NCI-H1092 (cell line): ENCODE results near the gene BANP.
"Not testable (repeated sequence)": the region's sequence is repeated elsewhere in the genome, so short reads cannot be mapped to it uniquely, and the experiment has no call there.

Source experiments
- DNase-seq: peaks from one replicate; lab custom pipeline; 2025; lab: John Stamatoyannopoulos, UW

The BANP gene

GRCh38 chr16:87968541-87968940, 17.3 kb downstream of the BANP start:
- no peak for DNase-seq

DNA sequence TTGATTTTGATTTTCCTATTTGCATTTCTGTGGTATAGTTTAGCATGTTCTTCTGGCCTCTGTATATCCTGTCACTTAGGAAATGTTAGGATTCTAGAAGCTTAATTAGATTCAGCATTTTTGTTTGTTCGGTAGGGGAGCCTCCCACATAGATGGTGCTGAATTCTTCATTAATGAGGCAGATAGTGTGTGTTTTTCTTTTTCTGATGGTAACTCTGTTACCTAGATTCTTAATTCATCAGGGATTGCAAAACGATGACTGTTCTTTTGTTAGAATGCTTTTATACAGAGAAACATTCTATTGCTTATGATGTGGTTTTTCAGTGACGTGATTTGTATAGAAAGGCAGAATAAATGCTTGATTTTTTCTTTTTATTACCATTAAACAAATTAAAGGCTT, 19.0 kb downstream of the BANP start:
- no peak for DNase-seq

DNA sequence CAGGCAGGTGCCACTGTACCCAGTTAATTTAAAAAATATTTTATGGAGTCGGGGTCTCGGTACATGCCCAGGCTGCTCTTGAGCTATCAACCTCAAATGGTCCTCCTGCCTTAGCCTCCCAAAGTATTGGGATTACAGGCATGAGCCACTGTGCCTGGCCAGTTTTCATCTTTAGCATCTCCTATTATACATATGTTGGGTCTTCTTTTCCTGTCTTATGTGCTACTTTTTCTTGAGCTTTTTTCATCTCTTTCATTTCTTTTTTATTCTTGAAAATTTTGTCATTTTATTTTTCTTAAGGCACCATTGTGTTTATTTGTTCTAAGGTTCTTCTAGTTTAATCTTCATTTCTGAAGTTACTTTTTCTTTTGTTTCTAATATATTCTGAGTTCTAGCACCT, 20.7 kb downstream of the BANP start:
- no peak for DNase-seq

GRCh38 chr16:87973717-87974116, 22.5 kb downstream of the BANP start:
- DNase-seq, result no peak

- DNase-seq, result no peak
Measured at GRCh38 chr16:87974178-87974577, 22.9 kb downstream of the BANP start.

GRCh38 chr16:87976665-87977064, 25.4 kb downstream of the BANP start:
- no peak for DNase-seq

GRCh38 chr16:87978127-87978526, 26.9 kb downstream of the BANP start:
- DNase-seq, result no peak

DNA sequence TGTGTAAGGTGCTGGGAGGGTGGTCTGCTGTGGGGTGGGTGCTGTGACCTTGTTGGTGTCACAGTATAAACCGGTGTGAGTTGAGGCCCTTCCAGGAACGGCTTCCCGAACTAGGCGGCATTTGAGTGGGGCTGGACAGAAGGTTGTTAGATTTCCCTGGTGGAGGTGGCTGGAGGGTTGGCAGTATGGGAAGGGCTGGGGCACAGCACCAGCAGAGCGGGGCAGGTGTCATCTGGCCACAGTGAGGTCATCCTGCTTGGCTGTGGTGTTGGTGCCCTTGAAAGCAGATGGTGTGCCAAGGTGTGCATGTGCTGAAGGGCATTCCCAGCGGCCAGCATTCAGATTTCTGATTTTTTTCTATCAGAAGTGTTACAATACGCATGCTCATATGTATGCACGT, 28.1 kb downstream of the BANP start:
- no peak for DNase-seq

- not testable (repeated sequence) for DNase-seq
Measured at GRCh38 chr16:87979911-87980630, 28.8 kb downstream of the BANP start.

DNA sequence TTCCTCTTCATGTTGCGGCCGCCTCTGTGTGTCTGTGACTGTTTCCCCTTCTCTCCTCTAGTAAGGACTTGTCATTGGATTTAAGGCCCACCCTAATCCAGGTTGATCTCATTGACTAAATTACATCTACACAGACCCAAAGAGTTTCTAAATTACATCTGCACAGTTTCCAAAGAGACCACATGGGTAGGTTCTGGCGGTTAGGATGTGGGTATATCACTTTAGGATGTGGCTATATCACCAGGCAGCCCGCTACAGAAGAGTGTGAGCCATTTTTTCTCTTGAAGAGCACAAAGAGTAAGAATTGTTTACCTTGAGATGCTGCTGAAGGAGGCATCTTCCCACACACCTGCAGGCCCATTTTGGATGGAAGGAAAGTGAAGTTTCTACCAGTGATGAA, 30.1 kb downstream of the BANP start:
- DNase-seq, result not testable (repeated sequence)

DNA sequence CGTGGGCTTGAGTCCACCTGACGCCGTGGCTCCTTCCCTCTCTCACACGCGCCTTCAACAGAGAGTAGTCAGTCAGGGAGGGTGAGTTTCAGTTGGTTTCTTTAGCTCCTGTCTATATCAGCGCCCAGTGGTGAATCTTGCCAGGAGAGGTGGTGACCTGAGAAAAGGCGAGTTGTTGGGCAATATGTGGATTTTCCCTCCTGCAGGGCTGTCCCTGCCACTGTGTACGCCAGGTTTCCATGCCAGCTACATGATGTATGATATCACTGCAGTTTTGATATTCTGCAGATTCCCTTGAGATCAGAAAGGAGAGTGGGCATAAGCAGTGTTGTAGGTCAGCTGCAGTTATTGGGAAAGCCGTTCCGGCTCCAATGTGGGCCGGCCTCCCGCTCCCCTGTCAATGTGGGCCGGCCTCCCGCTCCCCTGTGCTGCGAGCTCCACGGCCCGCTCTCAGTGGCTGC, 31.4 kb downstream of the BANP start:
- DNase-seq, result no peak

GRCh38 chr16:87983072-87983736, 32.0 kb downstream of the BANP start:
- not testable (repeated sequence) for DNase-seq

GRCh38 chr16:87983737-87984097, 32.5 kb downstream of the BANP start:
- DNase-seq, result not testable (repeated sequence)

- not testable (repeated sequence) for DNase-seq
Measured at GRCh38 chr16:87984180-87984579, 32.9 kb downstream of the BANP start.

DNA sequence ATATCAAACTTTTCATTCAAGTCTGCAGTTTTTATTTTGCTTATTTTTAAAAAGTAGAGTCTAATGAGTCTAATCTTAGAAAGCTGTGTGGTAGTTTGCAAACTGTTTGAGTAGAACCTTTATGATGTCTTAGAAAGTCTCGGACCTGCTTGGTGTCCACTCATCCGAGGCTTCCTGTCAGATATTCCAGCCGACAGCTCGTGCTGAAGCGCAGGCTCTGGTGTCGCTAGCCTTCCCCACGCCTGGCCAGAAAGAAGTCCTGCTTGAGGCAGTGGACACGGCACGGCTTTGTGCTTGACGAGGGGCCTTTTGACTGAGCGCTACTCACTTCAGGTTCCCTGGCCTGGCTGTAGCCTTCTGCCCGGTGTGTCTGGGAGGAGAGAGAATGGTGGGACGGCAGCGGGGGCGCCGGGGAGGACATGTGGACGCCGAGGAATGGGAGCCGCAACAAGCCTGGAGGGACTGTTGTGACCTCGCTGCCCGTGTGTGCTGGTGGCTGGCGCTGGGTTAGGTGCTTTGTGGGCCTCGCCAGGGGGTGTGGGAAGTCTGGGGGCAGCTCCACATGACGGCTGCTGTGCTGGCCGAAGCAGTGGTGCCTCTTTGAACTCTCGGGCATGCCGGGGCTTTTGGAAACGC, 33.5 kb downstream of the BANP start:
- no peak for DNase-seq

GRCh38 chr16:87985493-87985892, 34.3 kb downstream of the BANP start:
- not testable (repeated sequence) for DNase-seq

- DNase-seq, result not testable (repeated sequence)
Measured at GRCh38 chr16:87986361-87986849, 35.2 kb downstream of the BANP start.

- DNase-seq, result not testable (repeated sequence)
Measured at GRCh38 chr16:87988596-87988995, 37.4 kb downstream of the BANP start.

DNA sequence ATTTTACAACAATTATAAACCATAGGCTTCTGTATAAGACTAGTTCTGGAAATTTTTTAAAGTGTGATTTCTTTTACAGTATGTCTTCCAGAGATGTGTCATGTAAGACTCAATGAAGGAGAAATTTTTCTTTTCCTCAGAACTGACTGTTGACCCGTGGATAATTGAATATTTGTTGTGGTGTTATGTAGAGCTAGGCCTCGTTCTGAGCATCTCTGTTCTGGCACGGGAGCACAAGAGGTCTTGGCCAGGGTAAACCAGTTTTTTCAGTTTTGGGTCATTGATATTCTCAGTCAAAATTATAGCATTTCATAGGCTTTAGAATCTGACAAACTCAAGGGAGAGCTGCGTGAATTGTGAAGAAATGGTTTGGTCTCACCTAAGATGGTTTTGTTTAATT, 39.0 kb downstream of the BANP start:
- DNase-seq, result not testable (repeated sequence)

GRCh38 chr16:87992142-87992541, 40.9 kb downstream of the BANP start:
- not testable (repeated sequence) for DNase-seq

DNA sequence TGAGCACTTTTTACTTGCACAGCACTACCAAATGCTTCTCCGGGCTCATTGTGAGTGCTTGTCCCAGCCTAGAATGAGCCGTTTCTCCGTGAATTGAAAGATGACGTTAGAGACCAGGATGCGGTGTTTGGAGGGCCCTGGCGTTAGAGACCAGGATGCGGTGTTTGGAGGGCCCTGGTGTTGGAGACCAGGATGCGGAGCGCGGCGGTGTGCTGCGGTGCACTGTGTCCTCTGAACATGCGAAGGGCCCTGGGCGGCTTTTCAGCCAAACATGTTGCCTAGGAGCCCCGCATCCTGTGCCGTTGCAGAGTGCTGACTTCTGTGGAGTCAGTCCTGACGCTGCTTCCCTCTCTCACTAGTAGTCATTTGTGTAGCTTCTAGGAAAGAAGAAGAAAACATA, 42.7 kb downstream of the BANP start:
- no peak for DNase-seq

DNA sequence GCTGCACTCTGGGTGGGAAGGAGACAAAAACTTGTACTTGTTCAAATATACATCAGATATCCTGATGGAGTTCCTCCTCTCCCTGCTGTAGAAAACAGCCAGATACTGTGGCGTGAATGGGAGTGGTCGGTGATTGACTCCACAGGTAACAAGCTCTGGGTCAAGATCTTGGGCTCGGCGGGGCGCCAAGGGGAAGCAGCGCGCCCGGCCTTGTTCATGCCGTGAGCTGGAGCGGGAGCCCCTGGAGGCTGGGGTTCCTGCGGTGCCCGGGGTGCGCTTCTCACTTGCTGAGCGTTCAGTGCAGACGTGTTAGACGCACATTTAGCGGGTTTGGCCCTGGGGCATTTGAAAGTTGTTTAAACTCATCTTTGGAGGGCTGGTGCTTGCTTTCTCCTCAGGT, 44.4 kb downstream of the BANP start:
- no peak for DNase-seq
